OCI-LY7 (cell line): ENCODE results near the gene GTF2IRD1.

ENCODE experiments used
- CTCF ChIP-seq: fragments of 200-600 bp; sonication (generic); conservative IDR thresholded peaks from 2 replicates; pipeline ENCODE4 v1.5.1; 2014; ENCODE audit warnings: mild to moderate bottlenecking, antibody characterized with exemption, low read length, moderate library complexity, mixed read lengths
- EZH2phosphoT487 ChIP-seq: fragments of 200-600 bp; sonication (generic); IDR thresholded peaks from 2 replicates; pipeline ENCODE4 v1.6.1; 2018; ENCODE audit warnings: low read depth, borderline replicate concordance, mild to moderate bottlenecking, mixed run types, antibody characterized with exemption, low read length, moderate library complexity, mixed read lengths

- TF ChIP-seq CTCF (no peak), EZH2phosphoT487 (no peak)
Observed at GRCh38 chr7:74598558-74598957, 144.9 kb downstream of the GTF2IRD1 start.
